Hepatic stellate cell (primary cell): ENCODE data around the gene EIF1.
"Not testable (repeated sequence)": the region's sequence is repeated elsewhere in the genome, so short reads cannot be mapped to it uniquely, and the experiment has no call there.

Source experiments
- DNase-seq: peaks from one replicate; pipeline ENCODE4 v3.0.0; 2011; ENCODE audit warnings: low spot score

The EIF1 gene

GRCh38 chr17:41655611-41656111 lies 33.0 kb upstream of the EIF1 start:
- DNase-seq, result no peak

- no peak for DNase-seq
Measured at GRCh38 chr17:41656249-41657023, 32.2 kb upstream of the EIF1 start.

GRCh38 chr17:41657176-41657754 lies 31.4 kb upstream of the EIF1 start:
- DNase-seq, result no peak

GRCh38 chr17:41657936-41658335 lies 30.7 kb upstream of the EIF1 start:
- no peak for DNase-seq

GRCh38 chr17:41658846-41659245 lies 29.8 kb upstream of the EIF1 start:
- DNase-seq, result no peak

- no peak for DNase-seq
Measured at GRCh38 chr17:41659427-41660212, 29.1 kb upstream of the EIF1 start.

GRCh38 chr17:41660221-41660711 lies 28.4 kb upstream of the EIF1 start:
- DNase-seq, result no peak

- no peak for DNase-seq
Measured at GRCh38 chr17:41663451-41664171, 25.1 kb upstream of the EIF1 start.

GRCh38 chr17:41664172-41664457 lies 24.6 kb upstream of the EIF1 start:
- no peak for DNase-seq

GRCh38 chr17:41664587-41665565 lies 23.8 kb upstream of the EIF1 start:
- no peak for DNase-seq

GRCh38 chr17:41665566-41666236 lies 23.0 kb upstream of the EIF1 start:
- peak; percentile 99 for DNase-seq

- peak; percentile 47 for DNase-seq
Measured at GRCh38 chr17:41666237-41666641, 22.4 kb upstream of the EIF1 start.

GRCh38 chr17:41666708-41667279 lies 21.9 kb upstream of the EIF1 start:
- DNase-seq, result peak; percentile 86

- no peak for DNase-seq
Measured at GRCh38 chr17:41667280-41668041, 21.2 kb upstream of the EIF1 start.

GRCh38 chr17:41672153-41672552 lies 16.5 kb upstream of the EIF1 start:
- no peak for DNase-seq

- DNase-seq, result not testable (repeated sequence)
Measured at GRCh38 chr17:41675157-41676057, 13.3 kb upstream of the EIF1 start.

- no peak for DNase-seq
Measured at GRCh38 chr17:41676058-41676419, 12.6 kb upstream of the EIF1 start.

GRCh38 chr17:41678411-41678906 lies 10.2 kb upstream of the EIF1 start:
- DNase-seq, result no peak
